Measurements from ENCODE around the gene FUT8.

Gene FUT8

GRCh38 chr14:65792208-65792905, 379.8 kb downstream of the FUT8 start:
- in situ Hi-C loops (cut with HindIII; ENCODE audit: low sequenced_read_pairs): no loop called here
